Brain pericyte (primary cell): ENCODE results near the gene CTNNA1.
"Not testable (repeated sequence)": the region's sequence is repeated elsewhere in the genome, so short reads cannot be mapped to it uniquely, and the experiment has no call there.

ENCODE experiments used
- DNase-seq: peaks from one replicate; pipeline ENCODE4 v3.0.0-alpha.2; 2012; ENCODE audit warnings: low read depth, low spot score

The CTNNA1 gene

DNA sequence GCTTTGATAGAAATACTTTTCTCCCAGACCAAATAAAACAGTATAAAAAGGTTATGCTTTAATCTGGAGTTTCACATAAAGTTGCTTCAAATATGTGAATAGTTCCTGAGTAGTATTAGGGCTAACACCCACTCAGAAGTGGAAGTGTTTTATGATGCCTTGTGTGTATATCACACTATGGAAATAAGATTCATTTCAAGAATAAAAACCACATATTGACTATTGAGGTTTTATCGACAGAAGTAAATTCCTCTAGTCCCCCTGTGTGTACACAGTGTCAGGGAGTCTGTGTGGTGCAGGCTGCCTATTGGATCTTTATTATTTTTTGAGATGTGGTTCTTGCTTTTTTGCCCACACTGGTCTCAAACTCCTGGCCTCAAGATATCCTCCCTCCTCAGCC, 142.7 kb downstream of the CTNNA1 start:
- no peak for DNase-seq

DNA sequence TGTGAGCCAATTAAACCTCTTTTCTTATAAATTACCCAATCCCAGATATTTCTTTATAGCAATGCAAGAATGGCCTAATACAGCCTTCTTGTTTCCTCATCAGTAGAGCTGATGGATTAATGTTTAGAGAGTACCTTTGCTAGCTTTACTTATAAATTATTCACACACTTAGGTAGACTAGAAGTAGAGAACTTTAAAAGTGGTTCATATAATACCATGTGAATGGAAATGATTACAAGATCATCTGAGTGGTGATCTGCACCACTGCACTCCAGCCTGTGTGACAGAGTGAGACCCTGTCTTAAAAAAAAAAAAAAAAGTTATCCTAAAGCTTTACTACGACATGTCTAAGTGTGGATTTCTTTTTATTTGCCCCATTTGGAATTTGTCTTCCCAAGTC, 145.1 kb downstream of the CTNNA1 start:
- DNase-seq, result no peak

DNA sequence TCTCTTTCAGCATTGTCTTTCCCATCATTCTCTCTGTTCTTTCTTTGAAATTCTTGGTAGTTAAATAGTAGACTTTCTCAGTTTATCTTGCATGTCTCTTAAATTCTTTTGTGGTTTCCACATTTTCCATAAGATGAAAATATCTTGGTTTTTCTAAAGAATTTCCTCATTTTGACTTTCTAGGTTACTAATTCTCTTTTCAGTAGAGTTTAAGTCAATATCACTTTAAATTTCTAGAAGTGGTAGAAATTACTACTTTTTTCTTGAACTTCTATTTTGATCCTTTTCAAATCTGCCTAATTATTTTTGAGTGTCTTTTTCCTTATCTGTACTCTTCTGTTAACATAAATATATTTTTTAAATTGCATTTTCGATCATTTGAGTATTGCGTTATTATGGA, 145.5 kb downstream of the CTNNA1 start:
- no peak for DNase-seq

DNA sequence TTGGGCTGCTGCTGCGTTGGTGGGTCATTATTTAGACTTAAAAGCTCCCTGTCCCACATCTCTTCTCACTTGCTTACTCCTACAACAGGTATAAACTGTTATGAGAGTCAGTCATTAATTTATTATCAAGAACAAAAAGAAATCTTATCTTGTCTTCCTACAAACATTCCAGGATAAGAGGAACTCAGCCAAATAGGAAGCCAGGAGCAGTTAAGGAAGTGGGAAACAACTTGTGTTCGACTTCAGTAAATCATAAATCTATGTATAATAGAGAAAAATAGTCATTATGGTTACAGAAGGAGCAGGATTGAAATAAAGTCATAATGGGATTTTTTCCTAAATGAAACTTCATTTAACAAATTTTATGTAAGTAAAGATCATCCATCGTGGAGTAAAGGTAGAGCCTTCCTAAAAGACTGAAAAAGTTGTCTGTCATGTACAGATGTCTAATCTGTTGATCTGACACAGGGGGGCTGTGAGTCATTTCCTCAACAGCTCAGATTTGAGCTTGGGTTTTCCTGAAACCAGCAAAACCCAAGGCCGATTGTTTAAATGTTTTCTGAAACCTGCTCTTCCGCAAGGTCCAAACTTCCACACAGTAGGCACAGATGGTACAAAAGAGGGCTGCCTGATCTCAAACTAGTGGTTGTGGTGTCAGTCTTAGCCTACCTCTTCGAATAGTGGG, 147.2 kb downstream of the CTNNA1 start:
- peak; percentile 53 for DNase-seq

DNA sequence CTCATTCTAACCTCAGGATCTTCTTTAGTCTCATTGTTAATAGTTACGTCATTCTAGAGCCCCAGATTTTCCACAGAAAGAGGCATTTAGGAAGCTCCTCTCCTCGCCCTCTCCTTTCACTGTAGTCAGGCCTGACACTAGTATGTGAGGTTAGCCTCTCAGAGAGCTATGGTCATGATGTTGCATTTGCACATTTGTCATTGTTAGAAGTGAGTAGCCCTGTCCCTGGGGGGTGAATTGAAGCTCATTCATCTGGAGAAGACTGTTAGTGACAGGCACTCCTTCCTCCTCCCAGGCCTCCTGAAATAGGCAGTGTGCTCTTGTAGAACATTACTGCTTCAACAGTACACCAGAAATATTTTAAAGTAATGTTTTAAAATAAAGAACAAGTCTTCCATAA, 148.5 kb downstream of the CTNNA1 start:
- no peak for DNase-seq

DNA sequence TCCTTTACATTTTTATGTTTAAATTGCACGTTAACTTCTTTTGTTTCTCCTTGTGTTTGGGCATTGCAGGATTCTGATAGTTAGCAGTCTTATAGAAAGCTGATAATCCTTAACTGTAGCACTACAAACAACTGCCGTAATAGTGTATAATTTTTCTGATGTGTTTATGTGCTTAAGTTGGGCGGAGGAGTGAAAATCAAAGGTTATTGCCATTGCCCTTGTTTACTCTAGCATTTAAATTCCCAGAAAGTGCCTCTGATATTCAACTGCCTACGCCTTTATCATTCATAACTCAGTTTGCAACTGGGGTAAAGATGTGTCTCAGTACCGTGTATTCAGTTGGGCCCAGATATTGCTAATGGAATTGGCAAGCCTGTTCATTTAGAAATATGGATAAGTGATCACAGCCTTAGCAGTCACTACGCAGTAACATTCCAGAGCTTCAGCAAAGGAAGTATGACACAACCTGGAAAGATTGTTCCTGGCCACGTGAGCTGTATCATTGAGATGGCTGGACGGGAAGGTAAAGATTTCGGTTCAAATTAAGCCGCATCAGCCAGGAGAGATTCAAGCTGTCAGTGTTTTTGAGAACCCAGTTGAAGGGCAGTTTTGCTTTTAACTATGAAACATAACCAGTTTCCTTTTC, 150.0 kb downstream of the CTNNA1 start:
- no peak for DNase-seq

DNA sequence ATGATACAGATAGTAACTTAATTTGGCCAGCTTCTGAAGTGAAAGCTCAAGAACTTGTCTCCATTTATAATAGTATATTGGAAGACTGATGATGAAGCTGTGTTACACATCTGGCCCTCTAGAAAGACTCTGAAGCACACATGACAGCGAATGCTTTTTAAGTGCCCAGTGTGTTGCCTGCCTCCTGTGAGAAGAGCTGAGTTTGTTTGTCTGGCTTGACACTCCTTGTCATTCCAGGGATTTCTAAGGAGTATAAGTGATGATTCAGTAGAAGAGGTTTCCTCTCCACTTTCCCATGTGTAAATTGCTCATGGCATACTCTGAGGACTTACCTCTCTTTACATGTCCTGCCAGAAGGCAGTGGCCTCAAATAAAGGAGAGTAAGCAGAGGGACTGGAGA, 152.3 kb downstream of the CTNNA1 start:
- DNase-seq, result no peak

DNA sequence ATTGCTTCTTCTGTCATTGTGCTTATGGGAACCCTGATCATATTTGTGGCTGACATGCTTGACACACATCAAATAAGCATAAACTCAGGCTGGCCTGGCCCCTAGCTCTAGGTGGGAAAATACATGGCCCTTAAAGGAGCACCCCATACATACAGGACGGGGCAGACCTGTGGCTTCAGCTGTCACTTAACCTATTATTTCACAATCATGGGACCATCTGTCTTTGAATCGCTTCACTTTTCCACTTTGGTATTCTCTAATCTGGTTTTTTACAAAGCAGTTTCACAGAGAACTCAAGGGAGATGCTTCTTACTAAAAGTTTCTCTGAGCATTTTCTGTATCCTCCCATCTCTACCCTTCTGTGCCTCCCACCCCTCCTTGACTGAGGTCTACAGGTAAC, 156.5 kb downstream of the CTNNA1 start:
- DNase-seq, result no peak

DNA sequence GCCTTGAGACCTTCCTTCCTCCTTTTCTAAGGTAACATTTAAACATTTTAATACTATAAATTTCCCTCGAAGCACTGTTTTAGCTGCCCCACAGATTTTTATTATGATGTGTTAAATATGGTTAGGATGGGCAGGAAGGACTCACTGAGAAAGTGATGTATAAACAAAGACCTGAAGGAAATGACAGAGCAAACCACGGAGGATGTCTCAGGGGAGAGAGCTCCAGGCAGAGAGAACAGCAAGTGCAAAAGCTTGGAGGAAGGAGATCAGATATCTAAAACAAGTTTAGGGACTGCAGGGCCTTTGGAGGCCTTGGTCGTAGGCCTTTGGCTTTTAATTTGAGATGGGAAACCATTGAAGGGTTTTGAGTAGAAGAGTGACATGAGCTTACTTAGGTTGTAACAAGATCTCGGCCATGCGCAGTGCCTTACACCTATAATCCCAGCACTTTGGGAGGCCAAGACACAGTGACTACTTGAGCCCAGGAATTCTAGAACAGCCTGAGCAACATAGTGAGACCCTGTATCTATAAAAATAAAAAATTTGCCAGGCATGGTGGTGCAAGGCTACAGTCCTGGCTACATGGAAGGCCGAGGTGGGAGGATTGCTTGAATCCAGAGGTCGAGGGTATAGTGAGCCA, 157.4 kb downstream of the CTNNA1 start:
- DNase-seq, result no peak

DNA sequence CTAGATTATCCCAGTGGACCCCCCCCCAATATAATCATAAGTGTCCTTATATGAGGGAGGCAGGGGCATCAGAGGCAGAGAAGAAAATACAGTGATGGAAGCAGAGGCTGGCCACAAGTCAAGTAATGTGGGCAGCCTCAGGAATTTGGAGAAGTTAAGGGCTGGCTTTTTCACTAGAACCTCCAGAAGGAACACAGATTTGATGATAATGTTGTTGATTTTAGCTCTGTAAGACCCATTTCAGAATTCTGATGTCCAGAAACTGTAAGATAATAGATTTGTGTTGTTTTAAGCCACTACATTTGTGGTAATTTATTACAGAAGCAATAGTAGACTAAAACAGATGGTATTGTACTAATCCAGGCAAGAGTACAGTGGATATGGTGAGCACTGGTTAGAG, 158.2 kb downstream of the CTNNA1 start:
- DNase-seq, result no peak

DNA sequence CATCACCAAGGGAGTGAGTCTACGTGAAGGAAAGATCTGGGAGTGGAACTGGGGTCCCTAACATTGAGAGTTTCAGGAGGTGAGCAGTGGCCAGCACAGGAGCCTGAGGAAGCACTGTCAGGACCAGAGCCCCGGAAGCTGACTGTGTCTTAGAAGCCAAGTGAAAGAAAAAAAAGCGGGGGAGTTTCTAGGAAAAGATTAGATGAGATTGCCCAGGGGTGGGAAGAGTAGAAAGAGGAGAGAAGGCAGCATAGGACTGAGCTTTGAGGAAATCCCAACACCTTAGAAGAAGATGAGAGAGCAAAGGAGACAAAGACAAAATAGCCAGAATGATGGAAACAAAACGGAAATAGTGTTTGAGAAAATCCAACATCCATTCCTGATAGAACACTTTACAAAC, 158.9 kb downstream of the CTNNA1 start:
- DNase-seq, result no peak

DNA sequence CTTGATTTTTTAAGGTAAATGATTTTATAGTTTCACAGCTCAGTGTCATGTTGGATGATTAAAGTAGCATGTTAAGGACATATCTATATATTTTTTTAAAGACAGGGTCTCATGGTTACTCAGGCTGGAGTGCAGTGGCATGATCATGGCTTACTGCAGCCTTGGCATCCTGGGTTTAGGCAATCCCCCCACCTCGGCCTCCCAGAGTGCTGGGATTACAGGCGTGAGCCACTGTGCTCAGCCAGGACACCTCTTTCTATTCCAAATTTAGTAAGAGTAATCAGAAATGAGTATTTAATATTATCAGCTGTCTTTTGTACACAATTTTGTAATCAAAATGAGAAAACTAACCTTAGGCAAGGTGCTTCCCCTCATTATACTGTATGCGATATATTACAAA, 160.5 kb downstream of the CTNNA1 start:
- no peak for DNase-seq

DNA sequence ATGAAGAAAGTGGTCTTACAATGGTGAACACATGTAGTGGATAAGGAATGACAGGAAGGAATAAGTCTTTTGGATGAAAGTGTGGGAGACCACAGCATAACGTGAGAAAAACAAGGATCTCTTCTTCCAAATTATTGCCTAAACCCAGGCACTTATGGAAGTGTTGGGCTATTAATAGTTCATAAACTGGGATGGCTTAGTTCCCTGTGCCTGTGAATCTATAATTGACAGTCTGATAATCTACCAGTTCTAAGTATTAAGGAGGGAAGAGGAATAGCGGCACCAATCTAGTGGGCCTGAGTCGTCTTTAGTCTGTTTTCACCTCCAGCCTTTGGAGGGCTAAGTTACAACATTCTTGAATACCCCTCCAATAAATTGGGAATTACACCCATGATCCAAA, 161.1 kb downstream of the CTNNA1 start:
- no peak for DNase-seq

DNA sequence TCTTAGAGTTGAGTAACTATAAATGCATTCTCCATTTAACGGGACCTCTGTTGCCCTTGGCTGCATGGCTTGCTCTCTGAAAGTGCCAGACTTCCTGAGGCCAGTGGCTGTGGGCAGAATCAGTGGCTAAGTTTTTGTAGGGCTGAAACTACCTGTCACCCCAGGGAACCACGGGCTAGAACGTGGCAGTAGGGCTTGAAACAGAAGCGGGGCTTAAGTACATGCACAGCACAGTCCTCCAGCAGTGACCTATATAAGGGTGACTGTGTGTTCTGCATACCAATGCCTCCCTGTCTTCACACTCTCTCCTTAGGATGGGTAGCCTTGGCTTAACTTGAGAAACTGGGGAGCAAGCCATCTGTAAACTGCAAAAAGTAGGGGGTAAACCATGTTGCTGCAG, 165.5 kb downstream of the CTNNA1 start:
- DNase-seq, result no peak

DNA sequence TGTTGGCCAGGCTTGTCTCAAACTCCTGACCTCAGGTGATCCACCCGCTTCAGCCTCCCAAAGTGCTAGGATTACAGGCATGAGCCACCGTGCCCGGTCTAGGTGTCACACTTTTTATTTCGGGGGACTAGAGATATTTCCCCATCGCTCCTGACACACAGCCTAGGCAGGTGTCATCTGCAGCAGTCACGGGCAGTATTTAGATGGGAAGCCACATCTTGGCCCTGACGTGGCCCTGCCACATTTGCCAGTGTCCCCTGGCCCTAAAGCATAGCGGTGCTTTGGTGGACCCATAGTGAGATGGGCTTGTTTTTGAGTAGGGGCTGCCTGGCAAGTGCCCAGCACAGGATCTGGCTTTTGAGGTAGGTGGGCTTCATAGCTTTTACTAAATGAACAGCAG, 167.0 kb downstream of the CTNNA1 start:
- no peak for DNase-seq

DNA sequence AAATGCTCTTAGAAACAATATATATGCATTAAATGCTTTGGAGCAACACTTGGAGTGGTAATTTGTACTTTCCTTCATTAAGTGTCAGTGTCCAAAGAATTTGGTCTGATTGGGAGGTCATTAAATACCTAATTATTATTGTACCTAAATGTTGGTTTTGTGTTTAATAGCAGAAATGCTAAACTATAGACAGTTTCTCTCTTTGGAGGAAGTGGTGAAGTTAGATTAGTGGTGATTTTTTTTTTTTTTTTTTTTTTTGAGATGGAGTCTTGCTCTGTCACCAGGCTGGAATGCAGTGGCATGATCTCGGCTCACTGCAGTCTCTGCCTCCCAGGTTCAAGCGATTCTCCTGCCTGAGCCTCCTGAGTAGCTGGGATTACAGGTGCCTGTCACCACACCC, 168.1 kb downstream of the CTNNA1 start:
- DNase-seq, result not testable (repeated sequence)

DNA sequence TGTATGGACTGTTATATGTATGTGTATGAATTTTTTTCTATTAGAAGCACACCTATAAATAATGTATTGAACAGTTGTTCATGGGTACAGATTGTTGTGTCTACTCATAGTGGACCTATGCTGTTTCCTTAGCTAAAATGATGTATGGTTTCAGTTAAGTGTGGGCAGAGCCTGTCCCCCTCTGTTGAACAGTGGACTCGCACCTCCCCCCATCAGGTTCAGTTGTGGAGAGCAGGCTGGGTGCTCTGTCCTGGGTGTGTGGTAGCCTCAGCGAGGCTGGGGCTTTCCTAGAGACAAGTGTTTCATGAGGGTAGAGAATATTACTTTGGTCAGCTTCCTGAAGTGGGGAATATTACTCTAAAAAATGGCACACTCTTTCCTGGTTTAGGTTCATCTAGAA, 169.3 kb downstream of the CTNNA1 start:
- no peak for DNase-seq

DNA sequence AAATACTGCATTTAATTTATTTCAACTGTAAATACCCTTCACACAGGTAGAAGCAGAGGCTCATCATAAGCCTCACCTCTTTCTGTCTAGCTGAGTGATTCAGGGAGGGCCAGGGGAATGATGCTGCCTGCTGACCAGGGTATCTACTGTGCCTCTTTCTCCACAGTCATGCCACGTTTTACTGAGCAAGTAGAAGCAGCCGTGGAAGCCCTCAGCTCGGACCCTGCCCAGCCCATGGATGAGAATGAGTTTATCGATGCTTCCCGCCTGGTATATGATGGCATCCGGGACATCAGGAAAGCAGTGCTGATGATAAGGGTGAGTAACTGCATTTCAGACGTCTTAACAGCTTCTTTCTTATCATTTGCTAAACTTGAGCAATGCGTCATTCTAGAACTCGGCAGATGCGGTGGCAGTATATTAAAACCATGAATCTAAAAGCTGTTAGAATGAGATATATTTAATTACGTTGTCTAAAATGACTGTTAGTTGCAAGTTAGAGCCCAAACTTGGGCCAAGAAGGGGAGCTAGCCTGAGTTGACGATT, 171.9 kb downstream of the CTNNA1 start:
- no peak for DNase-seq

DNA sequence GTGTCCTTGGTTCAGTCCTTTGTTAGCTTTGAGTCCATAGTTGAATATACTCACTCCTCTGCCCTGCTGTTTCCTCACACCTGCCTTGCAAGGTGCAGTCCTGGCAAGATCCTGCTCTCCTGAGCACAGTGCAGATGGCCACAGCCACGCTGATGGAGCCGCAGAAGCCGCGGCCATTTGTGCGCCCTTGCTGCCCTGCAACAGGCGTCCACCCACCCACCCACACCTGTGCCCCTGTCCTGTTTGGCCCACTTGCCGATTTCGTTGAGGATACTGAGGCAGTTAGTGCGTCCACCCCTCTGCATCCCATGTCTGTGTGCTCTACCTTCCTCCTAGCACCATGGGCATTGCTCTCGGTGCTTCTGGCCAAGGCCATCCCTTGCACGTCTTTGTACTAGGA, 173.0 kb downstream of the CTNNA1 start:
- no peak for DNase-seq

DNA sequence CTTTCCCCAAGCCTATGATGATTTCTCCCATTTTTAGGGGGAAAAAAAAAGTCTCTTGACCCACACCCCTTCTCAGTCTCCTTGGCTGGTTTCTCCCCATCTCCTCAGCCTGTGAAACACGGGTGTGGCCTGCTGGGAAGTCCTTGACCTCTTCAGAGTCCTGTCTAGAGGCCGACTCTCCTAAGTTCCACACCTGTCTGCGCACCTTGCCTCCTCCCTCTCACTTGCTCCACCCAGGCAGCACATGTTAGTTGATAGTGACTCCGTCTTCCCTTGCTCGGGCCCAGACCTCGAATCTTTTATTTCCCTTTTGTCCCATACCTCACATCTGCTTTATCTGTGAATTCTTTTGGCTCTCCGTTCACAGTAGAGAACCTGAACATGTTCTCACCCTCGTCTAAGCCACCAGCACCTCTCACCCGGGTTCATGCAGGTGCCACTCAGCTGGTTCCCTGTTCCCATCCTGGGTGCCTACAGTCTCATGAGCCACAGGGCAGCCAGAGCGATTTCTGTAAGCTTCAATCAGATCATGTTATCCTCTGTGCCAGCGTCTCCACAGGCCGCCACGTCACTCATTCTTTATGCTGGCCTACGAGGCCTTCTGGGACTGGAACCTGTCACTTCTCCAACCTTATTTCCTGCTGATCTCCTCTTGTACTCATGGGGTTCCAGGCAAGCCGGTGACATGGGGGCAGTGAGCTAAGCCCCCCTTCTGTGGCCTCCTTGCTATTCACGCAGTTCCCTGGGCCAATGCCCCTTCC, 173.6 kb downstream of the CTNNA1 start:
- DNase-seq, result no peak

DNA sequence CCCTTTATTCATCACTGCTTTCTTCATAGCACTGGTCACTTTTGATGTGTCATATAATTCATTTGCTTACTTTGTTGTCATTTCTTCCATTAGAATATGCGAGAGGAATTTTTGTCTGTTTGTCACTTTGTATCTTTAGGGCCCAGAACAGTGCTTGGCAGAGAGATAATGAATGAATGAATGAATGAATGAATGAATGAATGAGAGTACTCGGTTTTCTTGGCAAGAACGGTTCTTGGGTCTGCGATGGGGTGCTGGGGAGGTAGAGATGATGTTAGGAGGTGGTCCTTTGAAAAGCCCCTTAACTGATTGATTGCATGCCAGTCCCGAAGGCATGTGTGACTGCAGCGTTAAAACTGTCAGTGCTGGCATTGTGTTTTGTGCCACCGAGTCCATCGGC, 174.3 kb downstream of the CTNNA1 start:
- no peak for DNase-seq

DNA sequence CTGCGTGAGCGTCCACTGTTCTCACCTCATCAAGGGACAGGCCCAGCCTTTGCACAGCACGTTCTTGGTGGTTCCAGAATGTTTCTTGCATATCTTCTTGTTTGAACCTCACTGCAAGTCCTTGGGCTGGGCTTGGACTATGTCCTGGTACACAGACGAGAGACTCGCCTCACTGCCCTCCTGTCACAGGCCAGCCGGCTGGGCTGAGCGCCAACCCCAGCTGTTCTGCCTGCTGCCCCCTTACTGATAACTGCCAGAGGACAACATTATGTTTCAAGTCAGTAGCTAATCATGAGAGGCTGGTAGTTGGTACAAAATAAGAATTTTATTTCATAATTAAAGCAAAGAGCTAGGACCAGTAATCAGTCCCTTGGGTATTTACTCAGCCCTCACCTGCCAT, 174.8 kb downstream of the CTNNA1 start:
- no peak for DNase-seq
